Panc1 (cell line): ENCODE measurements around the gene BAD. TPM values are rescaled to one million over a fixed set of nuclear protein-coding genes. Genes with fewer than 3 reads are reported as not detected.

Experiments used
- ATAC-seq: fragments of 200-7000 bp; cut with Tn5 transposase; 2 replicates; pipeline ENCODE4 v1.9.1; 2020; ENCODE audit warnings: mild to moderate bottlenecking, moderate library complexity
- BruUV-seq: library from RNA; stranded (reverse); fragments of 400-500 nt; replicated peaks from 2 replicates; lab custom pipeline; 2021; lab: Mats Ljungman, UMichigan
- CTCF ChIA-PET: fragments of 300-600 bp; sonication (Branson Sonifier 250); formaldehyde crosslinking; loops from one replicate; lab custom pipeline; 2022; ENCODE audit warnings: antibody characterized with exemption; lab: Charles Lee
- POLR2A ChIA-PET: fragments of 300-600 bp; sonication (Branson Sonifier 250); formaldehyde crosslinking; loops from one replicate; lab custom pipeline; 2022; ENCODE audit warnings: antibody characterized with exemption; lab: Charles Lee
- DNase-seq: peaks from one replicate; pipeline ENCODE4 v3.0.0-alpha.2; 2010; ENCODE audit warnings: low read depth, low spot score
- H3K27ac ChIP-seq: 2 replicates; pipeline ENCODE4 v1.5.1; 2011; ENCODE audit warnings: mild to moderate bottlenecking, low read length, inconsistent platforms
- H3K27me3 ChIP-seq: fragments of 200-500 bp; sonication (Bioruptor generic); 2 replicates; pipeline ENCODE4 v1.6.0; 2014; ENCODE audit warnings: low read length, inconsistent platforms; ENCODE audit not compliant: control insufficient read depth, insufficient read depth
- H3K36me3 ChIP-seq: fragments of 200-500 bp; sonication (Bioruptor generic); 2 replicates; pipeline ENCODE4 v1.5.1; 2014; ENCODE audit warnings: inconsistent platforms, mild to moderate bottlenecking, low read length, moderate library complexity; ENCODE audit not compliant: control insufficient read depth, insufficient read depth
- H3K4me1 ChIP-seq: 2 replicates; pipeline ENCODE4 v1.5.1; 2011; ENCODE audit warnings: inconsistent platforms, mild to moderate bottlenecking, low read length, moderate library complexity; ENCODE audit not compliant: control insufficient read depth, insufficient read depth
- H3K4me3 ChIP-seq, 2 experiments: 2 replicates each; pipeline ENCODE4 v1.5.1; 2011 to 2012; ENCODE audit warnings: low read depth in 2 of 2, low read length in 2 of 2, mild to moderate bottlenecking in 2 of 2, inconsistent platforms in 1 of 2, moderate library complexity in 1 of 2
- H3K9me3 ChIP-seq: fragments of 200-500 bp; sonication (Bioruptor generic); 2 replicates; pipeline ENCODE4 v1.5.1; 2014; ENCODE audit warnings: low read depth, mild to moderate bottlenecking, inconsistent platforms, low read length, moderate library complexity; ENCODE audit not compliant: control insufficient read depth, insufficient read depth
- CTCF ChIP-seq: fragments of 450-650 bp; IDR thresholded peaks from 2 replicates; pipeline ENCODE4 v1.5.1; 2017; ENCODE audit warnings: mild to moderate bottlenecking
- POLR2AphosphoS5 ChIP-seq: IDR thresholded peaks from 2 replicates; pipeline ENCODE4 v1.6.1; 2012; ENCODE audit warnings: mild to moderate bottlenecking, low read depth, low read length, moderate library complexity
- REST ChIP-seq, 2 experiments: IDR thresholded peaks; 2 replicates each; pipeline ENCODE4 v1.6.1; 2011 to 2012; ENCODE audit warnings: low read depth in 2 of 2, control low read depth in 1 of 2, low read length in 1 of 2, mild to moderate bottlenecking in 1 of 2, moderate library complexity in 1 of 2; ENCODE audit not compliant: insufficient read depth in 1 of 2
- SIN3A ChIP-seq: IDR thresholded peaks from 2 replicates; pipeline ENCODE4 v1.6.1; 2012; ENCODE audit warnings: low read depth, mild to moderate bottlenecking, low read length, moderate library complexity, borderline replicate concordance; ENCODE audit not compliant: insufficient read depth
- TCF7L2 ChIP-seq: IDR thresholded peaks from 2 replicates; pipeline ENCODE4 v1.6.1; 2011; ENCODE audit warnings: mild to moderate bottlenecking, low read depth, low read length, inconsistent platforms
- in situ Hi-C: cut with HindIII; loops from 2 replicates; pipeline ENCODE4 v1.10.0; 2016; ENCODE audit warnings: low sequenced_read_pairs, low pct_unique_long_range_greater_than_20kb
- intact Hi-C: fragments of 100-400 bp; cut with micrococcal nuclease; formaldehyde crosslinking; loops from one replicate; pipeline ENCODE4 v1.10.0; 2022; ENCODE audit not compliant: unreplicated experiment
- total RNA-seq: library from RNA; stranded (reverse); gene quantifications from one replicate; pipeline ENCODE4 v1.2.1, GENCODE V29; 2021; ENCODE audit not compliant: unreplicated experiment

BAD gene
- total RNA-seq, 1 experiment from 2014 or later: 77.7 TPM

- intact Hi-C loops: loop anchor here (10.0 kb wide), 1 partner anchor 59 kb away; the partner anchor contains the start of genes CATSPERZ and ESRRA
- CTCF ChIA-PET: interaction anchor here (1.2 kb wide), 1 partner anchor 71 kb away, joined by 3 read pairs; the partner anchor contains the start of genes PRDX5 and TRMT112
Measured at GRCh38 chr11:64245797-64246620, 38.5 kb downstream of the BAD start.

More at GRCh38 chr11:64245797-64246620, 38.5 kb downstream of the BAD start:
- TF ChIP-seq TCF7L2: no peak
- TF ChIP-seq CTCF: no peak
- no peak; the same call in 1 of the 2 replicates for TF ChIP-seq POLR2AphosphoS5
- TF ChIP-seq SIN3A: no peak; the same call in 1 of the 2 replicates
- no peak for TF ChIP-seq REST (IDR thresholded peaks at IDR 0.05; ENCODE audit: insufficient read depth in 1 of 2, low read depth in 2 of 2, low read length in 1 of 2)
- peak overlapping the region; percentile 85 to 95 for H3K4me3 ChIP-seq
- TSS peak; percentile 89 for BruUV-seq
- H3K9me3 ChIP-seq: no peaks in the 10 kb centered on the region
- no peaks in the 10 kb centered on the region for H3K27me3 ChIP-seq
- ATAC-seq (peak; percentile 7; the same call in 1 of the 2 replicates), DNase-seq (peak; percentile 71)
- in situ Hi-C loops: no loop called here
- H3K36me3 ChIP-seq: peaks cover 3% of the 10 kb centered on the region; the same call in 1 of the 2 replicates
- H3K27ac ChIP-seq: peak overlapping the region; percentile 95
- peaks cover 54% of the 10 kb centered on the region for H3K4me1 ChIP-seq
- POLR2A ChIA-PET: interaction anchor here (0.5 to 0.6 kb wide), 2 partner anchors 28 to 56 kb away, joined by 3 to 5 read pairs; no protein-coding TSS in a partner anchor
